ENCODE data around the gene TNRC6A.

DNA sequence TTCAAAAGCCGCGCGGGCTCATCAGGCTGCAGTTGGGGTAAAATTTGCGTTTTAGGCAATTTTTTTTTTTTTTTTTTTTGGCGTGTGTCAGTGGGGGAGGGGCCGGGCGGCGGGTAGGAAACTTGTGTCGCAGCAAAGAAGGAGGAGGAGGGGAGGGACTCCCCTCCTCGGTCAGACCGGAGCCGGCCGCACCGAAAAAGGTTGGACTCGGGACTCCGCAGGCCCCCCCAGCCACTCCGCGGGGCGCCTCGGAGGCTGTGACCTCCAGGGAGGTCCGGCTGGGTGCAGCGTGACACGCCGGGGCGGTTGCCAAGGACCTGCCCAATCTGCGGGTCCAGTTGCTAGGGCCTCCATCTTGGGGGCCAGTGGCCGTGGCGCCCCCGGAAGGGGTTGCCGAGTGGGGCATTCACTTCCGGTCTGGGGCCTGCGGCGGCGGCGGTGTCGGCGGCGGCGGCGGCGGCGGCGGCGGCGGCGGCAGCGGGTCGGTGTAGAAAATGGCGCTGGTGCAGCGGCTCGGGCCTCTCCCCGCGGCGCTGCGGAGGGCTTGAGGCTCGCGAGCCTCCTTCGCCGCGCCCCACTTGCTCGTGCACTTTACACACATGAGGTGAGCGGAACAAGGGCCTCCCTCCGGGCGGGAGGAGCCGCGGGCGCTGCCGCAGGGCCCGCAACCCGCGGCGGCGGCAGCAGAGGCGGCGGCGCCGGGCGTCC lies at the start of gene TNRC6A:
- TF ChIP-seq, protein P1, sequence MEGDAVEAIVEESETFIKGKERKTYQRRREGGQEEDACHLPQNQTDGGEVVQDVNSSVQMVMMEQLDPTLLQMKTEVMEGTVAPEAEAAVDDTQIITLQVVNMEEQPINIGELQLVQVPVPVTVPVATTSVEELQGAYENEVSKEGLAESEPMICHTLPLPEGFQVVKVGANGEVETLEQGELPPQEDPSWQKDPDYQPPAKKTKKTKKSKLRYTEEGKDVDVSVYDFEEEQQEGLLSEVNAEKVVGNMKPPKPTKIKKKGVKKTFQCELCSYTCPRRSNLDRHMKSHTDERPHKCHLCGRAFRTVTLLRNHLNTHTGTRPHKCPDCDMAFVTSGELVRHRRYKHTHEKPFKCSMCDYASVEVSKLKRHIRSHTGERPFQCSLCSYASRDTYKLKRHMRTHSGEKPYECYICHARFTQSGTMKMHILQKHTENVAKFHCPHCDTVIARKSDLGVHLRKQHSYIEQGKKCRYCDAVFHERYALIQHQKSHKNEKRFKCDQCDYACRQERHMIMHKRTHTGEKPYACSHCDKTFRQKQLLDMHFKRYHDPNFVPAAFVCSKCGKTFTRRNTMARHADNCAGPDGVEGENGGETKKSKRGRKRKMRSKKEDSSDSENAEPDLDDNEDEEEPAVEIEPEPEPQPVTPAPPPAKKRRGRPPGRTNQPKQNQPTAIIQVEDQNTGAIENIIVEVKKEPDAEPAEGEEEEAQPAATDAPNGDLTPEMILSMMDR (conservative IDR thresholded peaks at IDR 0.05; ENCODE audit: low read depth, low read length), result no peak
- TF ChIP-seq EZH2phosphoT487 (IDR thresholded peaks at IDR 0.05; ENCODE audit: borderline replicate concordance, low read length) (no peak), EZH2 (IDR thresholded peaks at IDR 0.05; ENCODE audit: low read length, unreplicated experiment) (no peak)

All from PC-3 (cell line).